Sigmoid colon (tissue), 7 donors: ENCODE results near the gene EP400. TPM values are rescaled to one million over a fixed set of nuclear protein-coding genes. Genes with fewer than 3 reads are reported as not detected.
A peak's percentile ranks its signal among the peaks of the same experiment; 100 is the strongest.

Source experiments
- DNase-seq: peaks from one replicate; pipeline ENCODE4 v3.0.0-alpha.2; 2019
- H3K27ac ChIP-seq, 4 donors: fragments of 200-600 bp; sonication (generic); one replicate each; pipeline ENCODE4 v1.5.1; 2016 to 2019; ENCODE audit warnings: mild to moderate bottlenecking in 1 of 4
- H3K27me3 ChIP-seq, 3 donors: fragments of 200-600 bp; sonication (generic); one replicate each; pipeline ENCODE4 v1.5.1; 2019; ENCODE audit warnings: mild to moderate bottlenecking in 1 of 3
- H3K36me3 ChIP-seq, 4 donors: fragments of 200-600 bp; sonication (generic); one replicate each; pipeline ENCODE4 v1.5.1; 2016 to 2019
- H3K4me1 ChIP-seq, 4 donors: fragments of 200-600 bp; sonication (generic); one replicate each; pipeline ENCODE4 v1.5.1; 2017 to 2019
- H3K4me3 ChIP-seq, 4 donors: fragments of 200-600 bp; sonication (generic); one replicate each; pipeline ENCODE4 v1.5.1; 2017 to 2019; ENCODE audit warnings: mild to moderate bottlenecking in 2 of 4, moderate library complexity in 1 of 4
- H3K9me3 ChIP-seq, 4 donors: fragments of 200-600 bp in 3 of 4; sonication (generic) in 3 of 4; one replicate each; pipeline versions ENCODE4 v1.5.1 to v1.6.1; 2013 to 2019
- EP300 ChIP-seq, 4 donors: sonication (generic); formaldehyde crosslinking; IDR thresholded peaks; one replicate each; pipeline ENCODE4 v1.6.1; 2017; ENCODE audit warnings: antibody characterized with exemption in 4 of 4
- POLR2A ChIP-seq, 2 donors: fragments of 450-650 bp; IDR thresholded peaks; one replicate each; pipeline ENCODE4 v1.6.1; 2016; ENCODE audit warnings: antibody characterized with exemption in 2 of 2, mild to moderate bottlenecking in 2 of 2, moderate library complexity in 2 of 2
- POLR2AphosphoS5 ChIP-seq, 4 donors: sonication (generic); formaldehyde crosslinking; IDR thresholded peaks; one replicate each; pipeline ENCODE4 v1.6.1; 2017; ENCODE audit warnings: antibody characterized with exemption in 4 of 4
- WGBS, 2 donors: extraction: QIAGEN DNeasy Blood & Tissue Kit; methylation state at CpG; one replicate each; pipeline ENCODE4 v1.1.7; 2013; 5-methylcytosine and 5-hydroxymethylcytosine counted together
- intact Hi-C: fragments of 100-400 bp; cut with DNase I; formaldehyde crosslinking; loops from one replicate; pipeline ENCODE4 v1.15.1; 2023
- polyA plus RNA-seq, 3 donors: library from polyadenylated mRNA; stranded (reverse); fragments of 200-250 nt; gene quantifications; one replicate each; pipeline ENCODE4 v1.2.3, GENCODE V29; 2013
- total RNA-seq, 4 donors: library from RNA; depleted of rRNA; stranded (reverse); fragments of >200 nt; gene quantifications; one replicate each; pipeline ENCODE4 v1.1.0, GENCODE V29; 2016
- TF ChIP-seq, protein P1 (sequence below), 4 experiments: fragments of 450-650 bp in 3 of 4; fragments of 200-600 bp in 1 of 4; IDR thresholded peaks; one replicate each; pipeline ENCODE4 v1.5.1; 2016 to 2019; ENCODE audit warnings: antibody characterized with exemption in 4 of 4, mild to moderate bottlenecking in 3 of 4, moderate library complexity in 2 of 4
- donor health status: healthy with polysubstance abuse.
- donor health status: Bipolar disorder and iron deficiency.
- donor health status: healthy.

The EP400 gene
- total and polyA plus RNA-seq, 7 donors, result 3.2 to 35.7 (median 14.6) TPM

DNA sequence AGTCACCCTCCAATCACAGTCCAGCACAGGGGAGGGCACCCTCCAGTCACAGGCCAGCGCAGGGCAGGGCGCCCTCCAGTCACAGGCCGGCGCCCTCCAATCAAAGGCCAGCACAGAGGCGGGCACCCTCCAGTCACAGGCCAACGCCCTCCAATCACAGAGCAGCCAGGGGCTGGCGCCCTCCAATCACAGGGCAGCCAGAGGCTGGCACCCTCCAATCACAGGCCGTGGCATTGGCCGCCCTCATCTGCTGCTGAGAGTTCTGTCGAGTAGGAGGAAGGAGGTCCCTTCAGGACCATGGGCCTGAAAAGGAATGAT, 167.8 kb downstream of the EP400 start:
- intact Hi-C loops, result no loop called here
- no peak overlapping the region for H3K4me3 ChIP-seq
- DNase-seq, result peak; percentile 39

DNA sequence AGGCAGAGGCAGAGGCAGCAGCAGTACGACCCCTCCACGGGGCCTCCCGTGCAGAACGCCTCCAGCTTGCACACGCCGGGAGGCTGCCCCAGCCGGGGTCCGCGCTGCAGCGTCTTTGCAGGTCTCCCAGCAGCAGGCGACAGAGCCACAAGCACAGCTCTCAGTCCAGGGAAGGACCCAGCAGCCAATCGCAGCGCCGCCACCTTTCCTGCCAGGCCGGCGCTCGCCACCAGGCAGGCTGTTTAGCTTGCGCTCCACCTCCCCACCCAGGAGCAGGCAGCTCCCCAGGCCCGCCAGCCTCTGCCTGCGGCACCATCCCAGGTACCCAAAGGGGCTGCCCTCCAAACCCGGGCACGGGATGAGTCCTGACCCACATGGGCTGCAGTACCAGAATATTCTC, 169.1 kb downstream of the EP400 start:
- intact Hi-C loops, result no loop called here
- WGBS, 2 donors, result 95 to 96% methylated on average over 22 of the region's 22 CpGs
- H3K36me3 ChIP-seq, result peaks cover 15 to 88% (median 42%) of the 10 kb centered on the region in 4 donors

More for the DNA sequence above, 167.8 kb downstream of the EP400 start:
- Histone ChIP-seq H3K4me1 (no peaks in the 10 kb centered on the region), H3K27me3 (no peaks in the 10 kb centered on the region), H3K27ac (no peak overlapping the region), H3K36me3 (peaks cover 15 to 84% (median 41%) of the 10 kb centered on the region in 4 donors), H3K9me3 (no peaks in the 10 kb centered on the region)
- no peak for TF ChIP-seq POLR2AphosphoS5 (IDR thresholded peaks at IDR 0.05)
- no peak for TF ChIP-seq EP300 (IDR thresholded peaks at IDR 0.05)
- TF ChIP-seq, protein P1, sequence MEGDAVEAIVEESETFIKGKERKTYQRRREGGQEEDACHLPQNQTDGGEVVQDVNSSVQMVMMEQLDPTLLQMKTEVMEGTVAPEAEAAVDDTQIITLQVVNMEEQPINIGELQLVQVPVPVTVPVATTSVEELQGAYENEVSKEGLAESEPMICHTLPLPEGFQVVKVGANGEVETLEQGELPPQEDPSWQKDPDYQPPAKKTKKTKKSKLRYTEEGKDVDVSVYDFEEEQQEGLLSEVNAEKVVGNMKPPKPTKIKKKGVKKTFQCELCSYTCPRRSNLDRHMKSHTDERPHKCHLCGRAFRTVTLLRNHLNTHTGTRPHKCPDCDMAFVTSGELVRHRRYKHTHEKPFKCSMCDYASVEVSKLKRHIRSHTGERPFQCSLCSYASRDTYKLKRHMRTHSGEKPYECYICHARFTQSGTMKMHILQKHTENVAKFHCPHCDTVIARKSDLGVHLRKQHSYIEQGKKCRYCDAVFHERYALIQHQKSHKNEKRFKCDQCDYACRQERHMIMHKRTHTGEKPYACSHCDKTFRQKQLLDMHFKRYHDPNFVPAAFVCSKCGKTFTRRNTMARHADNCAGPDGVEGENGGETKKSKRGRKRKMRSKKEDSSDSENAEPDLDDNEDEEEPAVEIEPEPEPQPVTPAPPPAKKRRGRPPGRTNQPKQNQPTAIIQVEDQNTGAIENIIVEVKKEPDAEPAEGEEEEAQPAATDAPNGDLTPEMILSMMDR (IDR thresholded peaks at IDR 0.05), result no peak
- TF ChIP-seq POLR2A (IDR thresholded peaks at IDR 0.05), result no peak
- WGBS, 2 donors, result 92 to 95% methylated on average over 10 of the region's 10 CpGs

DNA sequence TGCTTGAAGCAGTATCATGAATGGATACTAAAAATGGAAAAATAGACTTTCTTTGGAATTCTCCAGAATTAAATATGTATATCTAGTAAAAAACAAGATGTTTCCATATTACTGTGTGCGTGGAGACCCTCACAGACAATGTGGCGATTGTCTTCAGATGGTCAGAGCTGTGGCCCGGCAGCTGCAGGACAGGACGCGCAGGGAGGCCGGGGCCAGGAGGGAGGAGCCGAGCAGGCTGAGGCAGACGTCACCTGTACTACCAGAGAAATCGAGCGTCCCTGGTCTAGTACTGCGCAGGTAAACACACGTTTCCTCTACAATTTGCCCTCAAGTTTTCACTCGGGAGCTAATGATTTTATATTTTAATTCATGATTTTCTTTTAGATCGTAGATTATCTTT, 171.5 kb downstream of the EP400 start:
- Histone ChIP-seq H3K27me3 (no peaks in the 10 kb centered on the region), H3K4me1 (no peaks in the 10 kb centered on the region), H3K36me3 (peaks cover 7 to 87% (median 31%) of the 10 kb centered on the region in 4 donors), H3K4me3 (no peak overlapping the region), H3K27ac (no peak overlapping the region), H3K9me3 (no peaks in the 10 kb centered on the region)
- WGBS, 2 donors, result 95 to 97% methylated on average over 14 of the region's 14 CpGs
- DNase-seq, result peak; percentile 33
- TF ChIP-seq, protein P1 (IDR thresholded peaks at IDR 0.05), result no peak
- TF ChIP-seq POLR2AphosphoS5 (IDR thresholded peaks at IDR 0.05) (no peak), EP300 (IDR thresholded peaks at IDR 0.05) (no peak), POLR2A (IDR thresholded peaks at IDR 0.05) (no peak)
- intact Hi-C loops, result no loop called here

More for the DNA sequence above, 169.1 kb downstream of the EP400 start:
- no peak overlapping the region for H3K27ac ChIP-seq
- no peak overlapping the region for H3K4me3 ChIP-seq
- TF ChIP-seq POLR2A (IDR thresholded peaks at IDR 0.05) (no peak), EP300 (IDR thresholded peaks at IDR 0.05) (no peak), POLR2AphosphoS5 (IDR thresholded peaks at IDR 0.05) (no peak)
- TF ChIP-seq, protein P1 (IDR thresholded peaks at IDR 0.05), result no peak
- H3K27me3 ChIP-seq, result no peaks in the 10 kb centered on the region
- peak; percentile 46 for DNase-seq
- no peaks in the 10 kb centered on the region for H3K9me3 ChIP-seq
- no peaks in the 10 kb centered on the region for H3K4me1 ChIP-seq

DNA sequence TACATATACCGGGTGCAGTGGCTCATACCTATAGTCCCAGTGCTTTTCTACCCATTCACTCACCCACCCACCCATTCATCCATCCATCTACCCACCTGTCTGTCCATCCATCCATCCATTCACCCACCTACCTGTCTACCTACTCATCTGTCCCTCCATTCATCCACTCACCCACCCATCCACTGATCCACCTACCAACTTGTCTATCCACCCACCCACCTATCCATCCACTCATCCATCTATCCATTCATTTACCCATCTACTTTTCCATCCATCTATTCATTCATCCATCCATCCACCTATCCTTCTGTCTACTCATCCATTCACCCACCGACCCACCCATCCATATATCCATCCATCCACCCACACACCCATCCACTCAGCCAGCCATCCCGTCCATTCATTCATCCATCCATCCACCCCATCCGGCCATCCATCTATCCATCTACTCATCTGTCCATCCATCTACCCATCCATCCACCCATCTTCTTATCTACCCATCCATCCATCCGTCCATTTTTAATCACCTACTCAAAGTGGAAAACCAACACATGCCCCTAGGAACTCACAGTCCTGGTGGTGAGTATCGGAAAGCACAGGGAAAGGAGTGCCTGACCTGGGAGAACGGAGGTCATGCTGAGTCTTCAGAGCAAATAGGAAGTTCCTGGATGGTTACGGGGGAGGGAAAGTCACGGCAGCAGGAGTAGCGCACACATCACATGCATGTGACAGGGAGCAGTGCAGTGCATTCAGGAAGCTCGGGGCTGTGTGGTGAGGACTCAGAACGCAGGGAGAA, 174.4 kb downstream of the EP400 start:
- Histone ChIP-seq H3K9me3 (no peaks in the 10 kb centered on the region), H3K27me3 (no peaks in the 10 kb centered on the region), H3K36me3 (peaks cover 17 to 93% (median 40%) of the 10 kb centered on the region in 4 donors), H3K4me3 (no peak overlapping the region), H3K27ac (no peak overlapping the region), H3K4me1 (no peaks in the 10 kb centered on the region)
- intact Hi-C loops, result no loop called here
- 88 to 98% methylated on average over 12 of the region's 12 CpGs for WGBS, 2 donors
- TF ChIP-seq POLR2A (IDR thresholded peaks at IDR 0.05) (no peak), POLR2AphosphoS5 (IDR thresholded peaks at IDR 0.05) (no peak), EP300 (IDR thresholded peaks at IDR 0.05) (no peak)
- TF ChIP-seq, protein P1 (IDR thresholded peaks at IDR 0.05), result no peak
- no peak for DNase-seq
